Osteocyte (in vitro differentiated cells): ENCODE data around the gene TMEM132C. TPM values are rescaled to one million over a fixed set of nuclear protein-coding genes. Genes with fewer than 3 reads are reported as not detected.

ENCODE experiments used
- DNase-seq: peaks from one replicate; pipeline ENCODE4 v3.0.0; 2021; ENCODE audit warnings: mixed read lengths; ENCODE audit not compliant: unreplicated experiment; ENCODE audit errors: extremely low spot score
- H3K27ac Mint-ChIP-seq: one replicate; pipeline ENCODE4 v1.8.0; 2021; ENCODE audit warnings: mild to moderate bottlenecking, mixed read lengths; ENCODE audit not compliant: unreplicated experiment
- H3K27me3 Mint-ChIP-seq: one replicate; pipeline ENCODE4 v1.8.0; 2021; ENCODE audit warnings: mixed read lengths; ENCODE audit not compliant: unreplicated experiment
- H3K36me3 Mint-ChIP-seq: one replicate; pipeline ENCODE4 v1.8.0; 2021; ENCODE audit warnings: mixed read lengths; ENCODE audit not compliant: unreplicated experiment
- H3K4me1 Mint-ChIP-seq: one replicate; pipeline ENCODE4 v1.8.0; 2021; ENCODE audit warnings: mixed read lengths; ENCODE audit not compliant: unreplicated experiment
- H3K4me3 Mint-ChIP-seq: one replicate; pipeline ENCODE4 v1.8.0; 2021; ENCODE audit warnings: mild to moderate bottlenecking, moderate library complexity, mixed read lengths; ENCODE audit not compliant: unreplicated experiment
- H3K9me3 Mint-ChIP-seq: one replicate; pipeline ENCODE4 v1.8.0; 2021; ENCODE audit warnings: mixed read lengths; ENCODE audit not compliant: unreplicated experiment
- total RNA-seq: library from RNA; stranded (reverse); gene quantifications from 2 replicates; pipeline ENCODE4 v1.2.1, GENCODE V29; 2021
- TF ChIP-seq, protein P1 (sequence below): fragments of 200-600 bp; sonication (generic); IDR thresholded peaks from 2 replicates; pipeline ENCODE4 v1.5.0; 2021; ENCODE audit warnings: antibody characterized with exemption, mild to moderate bottlenecking, moderate library complexity

Gene TMEM132C
- total RNA-seq, 1 donor from 2014 or later, result not detected

GRCh38 chr12:128745772-128746689, 479.1 kb downstream of the TMEM132C start:
- TF ChIP-seq, protein P1, sequence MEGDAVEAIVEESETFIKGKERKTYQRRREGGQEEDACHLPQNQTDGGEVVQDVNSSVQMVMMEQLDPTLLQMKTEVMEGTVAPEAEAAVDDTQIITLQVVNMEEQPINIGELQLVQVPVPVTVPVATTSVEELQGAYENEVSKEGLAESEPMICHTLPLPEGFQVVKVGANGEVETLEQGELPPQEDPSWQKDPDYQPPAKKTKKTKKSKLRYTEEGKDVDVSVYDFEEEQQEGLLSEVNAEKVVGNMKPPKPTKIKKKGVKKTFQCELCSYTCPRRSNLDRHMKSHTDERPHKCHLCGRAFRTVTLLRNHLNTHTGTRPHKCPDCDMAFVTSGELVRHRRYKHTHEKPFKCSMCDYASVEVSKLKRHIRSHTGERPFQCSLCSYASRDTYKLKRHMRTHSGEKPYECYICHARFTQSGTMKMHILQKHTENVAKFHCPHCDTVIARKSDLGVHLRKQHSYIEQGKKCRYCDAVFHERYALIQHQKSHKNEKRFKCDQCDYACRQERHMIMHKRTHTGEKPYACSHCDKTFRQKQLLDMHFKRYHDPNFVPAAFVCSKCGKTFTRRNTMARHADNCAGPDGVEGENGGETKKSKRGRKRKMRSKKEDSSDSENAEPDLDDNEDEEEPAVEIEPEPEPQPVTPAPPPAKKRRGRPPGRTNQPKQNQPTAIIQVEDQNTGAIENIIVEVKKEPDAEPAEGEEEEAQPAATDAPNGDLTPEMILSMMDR, result no peak
- no peak overlapping the region for H3K27ac Mint-ChIP-seq
- no peaks in the 10 kb centered on the region for H3K27me3 Mint-ChIP-seq
- no peak for DNase-seq
- H3K9me3 Mint-ChIP-seq, result peaks cover 9% of the 10 kb centered on the region
- no peaks in the 10 kb centered on the region for H3K4me1 Mint-ChIP-seq
- no peaks in the 10 kb centered on the region for H3K36me3 Mint-ChIP-seq
- no peak overlapping the region for H3K4me3 Mint-ChIP-seq

DNA sequence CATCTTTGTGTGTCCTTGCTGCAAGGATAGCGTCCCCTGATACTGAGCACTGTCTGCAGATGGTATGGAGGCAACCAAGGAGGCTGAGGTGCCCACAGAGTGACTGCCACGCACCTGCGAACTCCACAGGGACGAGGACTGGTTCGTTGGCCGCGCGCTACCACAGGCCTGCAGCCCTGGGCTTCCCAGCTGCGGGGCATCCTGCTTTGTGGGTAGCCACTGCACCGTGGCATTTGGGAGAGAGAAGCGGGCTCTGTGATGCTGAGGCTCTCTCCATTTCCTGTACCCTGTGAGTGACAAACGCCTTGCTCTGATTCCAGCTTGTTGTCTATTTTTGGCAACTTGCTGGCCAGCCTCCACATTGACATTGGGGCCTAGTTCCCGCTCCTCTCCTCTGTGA, 480.5 kb downstream of the TMEM132C start:
- Mint-ChIP-seq H3K4me1 (no peaks in the 10 kb centered on the region), H3K9me3 (peaks cover 4% of the 10 kb centered on the region), H3K4me3 (no peak overlapping the region), H3K27ac (no peak overlapping the region), H3K27me3 (no peaks in the 10 kb centered on the region), H3K36me3 (no peaks in the 10 kb centered on the region)
- TF ChIP-seq, protein P1, result no peak
- no peak for DNase-seq

GRCh38 chr12:128752386-128752785, 485.4 kb downstream of the TMEM132C start:
- DNase-seq, result no peak
- no peaks in the 10 kb centered on the region for H3K36me3 Mint-ChIP-seq
- no peak overlapping the region for H3K27ac Mint-ChIP-seq
- no peaks in the 10 kb centered on the region for H3K4me1 Mint-ChIP-seq
- no peak overlapping the region for H3K4me3 Mint-ChIP-seq
- TF ChIP-seq, protein P1, result no peak
- H3K27me3 Mint-ChIP-seq, result no peaks in the 10 kb centered on the region
- peaks cover 9% of the 10 kb centered on the region for H3K9me3 Mint-ChIP-seq

GRCh38 chr12:128753438-128753837, 486.5 kb downstream of the TMEM132C start:
- Mint-ChIP-seq H3K36me3 (no peaks in the 10 kb centered on the region), H3K9me3 (peaks cover 9% of the 10 kb centered on the region), H3K4me3 (no peak overlapping the region), H3K27ac (no peak overlapping the region), H3K4me1 (no peaks in the 10 kb centered on the region), H3K27me3 (no peaks in the 10 kb centered on the region)
- no peak for DNase-seq
- TF ChIP-seq, protein P1, result no peak

- Mint-ChIP-seq H3K27me3 (no peaks in the 10 kb centered on the region), H3K27ac (no peak overlapping the region), H3K9me3 (peaks cover 9% of the 10 kb centered on the region), H3K4me3 (no peak overlapping the region), H3K4me1 (no peaks in the 10 kb centered on the region), H3K36me3 (no peaks in the 10 kb centered on the region)
- TF ChIP-seq, protein P1, result no peak
- no peak for DNase-seq
Observed at GRCh38 chr12:128754275-128754674, 487.3 kb downstream of the TMEM132C start.
